Stimulated activated CD8-positive, alpha-beta memory T cell treated with anti-CD3 and anti-CD28 coated beads, Interleukin-4, amount 100 ng/mL, for 4 hours (primary cell): Measurements from ENCODE around the gene DYDC2.
"Not testable (repeated sequence)": the region's sequence is repeated elsewhere in the genome, so short reads cannot be mapped to it uniquely, and the experiment has no call there.

Experiments
- DNase-seq, 2 donors: peaks; one replicate each; pipeline ENCODE4 v3.0.0-alpha.2; 2020; ENCODE audit warnings: low read depth in 2 of 2, low spot score in 1 of 2

Gene DYDC2

DNA sequence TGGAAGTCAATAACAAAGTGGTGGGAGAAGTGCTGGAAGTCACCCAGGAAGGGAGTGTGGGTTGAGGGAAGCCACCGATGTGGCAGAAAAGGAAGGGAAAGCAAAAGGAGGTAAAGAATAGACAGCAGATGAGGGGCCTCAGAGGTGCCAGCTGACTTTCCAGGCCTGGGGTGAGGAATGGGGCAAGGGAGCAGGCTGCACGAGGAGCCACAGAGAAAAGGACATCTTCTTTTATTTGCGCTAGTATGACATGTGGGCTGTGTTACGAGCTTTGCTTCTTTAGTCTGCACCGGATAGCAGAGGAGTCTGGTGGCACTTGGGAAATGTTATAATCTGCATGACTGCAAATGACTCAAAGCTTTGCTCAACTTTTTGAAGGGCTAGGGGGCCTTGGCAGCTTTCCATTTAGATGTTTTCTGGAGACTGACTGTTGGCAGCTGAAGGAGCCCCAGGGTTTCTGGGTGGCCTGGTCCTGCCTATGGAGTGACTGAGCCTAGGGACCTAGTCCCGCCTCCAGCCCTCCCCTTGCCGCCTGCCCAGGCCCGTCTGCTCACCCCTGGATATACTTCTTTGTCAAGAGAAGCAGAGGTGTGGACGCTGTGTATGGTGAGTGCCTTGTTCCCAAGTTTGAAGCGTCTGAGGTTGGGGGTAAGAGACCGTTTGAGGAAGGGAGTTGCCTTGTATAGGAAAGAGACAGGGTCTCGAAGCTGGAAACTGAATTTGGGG is 56.9 kb downstream of the DYDC2 start:
- DNase-seq: no peak

GRCh38 chr10:80414142-80414895 is 57.7 kb downstream of the DYDC2 start:
- DNase-seq: no peak

DNA sequence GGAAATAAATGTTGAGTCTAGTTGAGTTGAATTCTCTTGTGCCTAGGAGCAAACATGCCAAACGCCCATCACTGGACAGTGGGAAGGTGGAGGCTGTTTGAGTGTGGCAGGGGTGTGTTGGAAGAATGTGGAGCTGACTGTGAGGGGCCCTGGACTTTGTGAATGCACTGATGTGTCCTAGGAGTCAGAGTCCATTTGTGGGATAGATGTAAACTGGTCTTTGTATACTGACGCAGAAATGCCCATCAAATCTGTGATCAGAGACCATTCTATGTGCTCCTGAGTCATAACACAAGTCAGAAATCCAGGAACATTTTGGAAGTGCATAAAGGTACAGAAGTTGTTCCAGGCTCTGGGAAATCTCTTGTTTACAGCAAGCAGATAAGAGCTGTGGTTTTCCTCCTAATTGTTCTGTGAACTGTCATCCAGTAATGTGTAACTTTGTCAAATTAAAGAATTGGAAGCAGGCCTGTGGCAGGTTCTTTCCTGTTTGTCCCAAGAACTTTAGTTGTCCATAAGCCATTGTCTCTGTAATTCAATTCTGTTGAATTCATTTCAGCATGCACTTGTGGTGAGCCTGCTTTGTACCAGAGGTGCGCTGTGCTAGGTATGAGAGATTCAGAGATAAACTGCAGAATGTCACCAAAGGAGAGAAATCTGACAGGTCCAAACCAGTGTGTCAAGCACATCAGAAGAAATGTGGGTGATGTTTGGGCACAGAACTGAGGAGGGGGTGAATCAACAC is 59.3 kb downstream of the DYDC2 start:
- DNase-seq: no peak

DNA sequence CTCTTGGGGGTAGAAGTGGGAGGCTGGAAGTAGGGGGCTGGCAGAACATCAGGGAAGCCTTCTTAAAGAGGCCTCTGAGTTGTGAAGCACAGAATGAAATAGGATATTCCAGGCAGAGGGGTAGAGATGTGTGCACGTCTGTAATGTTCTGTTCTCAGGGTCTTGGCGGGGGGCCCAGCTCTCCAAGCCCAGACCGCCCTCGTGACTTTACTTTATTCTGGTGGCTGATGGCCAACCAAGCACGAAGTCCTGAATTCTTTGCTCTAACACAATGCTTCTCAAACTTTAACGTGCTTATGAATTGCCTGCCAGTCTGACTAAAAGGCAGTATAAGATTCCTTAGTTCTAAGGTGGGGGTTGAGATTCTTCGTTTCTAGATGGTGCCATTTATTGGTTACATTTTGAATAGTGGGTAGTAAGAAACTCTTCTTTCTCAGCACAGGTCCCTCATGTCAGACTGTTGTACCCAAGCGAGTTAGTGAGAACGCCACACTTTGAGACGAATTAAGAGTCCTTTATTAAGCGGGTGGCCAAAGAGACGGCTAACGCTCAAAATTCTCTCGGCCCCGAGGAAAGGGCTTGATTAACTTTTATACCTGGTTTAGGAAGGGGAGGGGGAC is 60.0 kb downstream of the DYDC2 start:
- DNase-seq: no peak

- not testable (repeated sequence) for DNase-seq
Observed at GRCh38 chr10:80417256-80417655, 60.7 kb downstream of the DYDC2 start.
